NCI-H146 treated with DMSO at 0.1 percent for 48 hours (cell line): ENCODE measurements around the gene PRKAG2.

ENCODE experiments used
- DNase-seq: peaks from one replicate; lab custom pipeline; 2025; ENCODE audit not compliant: unreplicated experiment; lab: John Stamatoyannopoulos, UW

PRKAG2 gene

GRCh38 chr7:151683615-151684407 lies 193.1 kb downstream of the PRKAG2 start:
- no peak for DNase-seq

- no peak for DNase-seq
Observed at GRCh38 chr7:151682831-151683614, 193.9 kb downstream of the PRKAG2 start.

- no peak for DNase-seq
Observed at GRCh38 chr7:151681726-151682125, 195.2 kb downstream of the PRKAG2 start.

- no peak for DNase-seq
Observed at GRCh38 chr7:151680810-151681209, 196.1 kb downstream of the PRKAG2 start.

GRCh38 chr7:151679881-151680612 lies 196.9 kb downstream of the PRKAG2 start:
- no peak for DNase-seq

GRCh38 chr7:151679071-151679708 lies 197.7 kb downstream of the PRKAG2 start:
- DNase-seq = no peak

- DNase-seq = no peak
Observed at GRCh38 chr7:151678227-151678604, 198.7 kb downstream of the PRKAG2 start.

- no peak for DNase-seq
Observed at GRCh38 chr7:151677581-151678226, 199.2 kb downstream of the PRKAG2 start.

- DNase-seq = no peak
Observed at GRCh38 chr7:151676759-151677158, 200.2 kb downstream of the PRKAG2 start.

- DNase-seq = no peak
Observed at GRCh38 chr7:151675196-151675920, 201.6 kb downstream of the PRKAG2 start.

GRCh38 chr7:151674161-151674920 lies 202.6 kb downstream of the PRKAG2 start:
- DNase-seq = no peak

- no peak for DNase-seq
Observed at GRCh38 chr7:151673216-151673615, 203.7 kb downstream of the PRKAG2 start.

GRCh38 chr7:151672716-151673115 lies 204.2 kb downstream of the PRKAG2 start:
- DNase-seq = no peak

GRCh38 chr7:151671514-151671913 lies 205.4 kb downstream of the PRKAG2 start:
- DNase-seq = no peak

GRCh38 chr7:151669762-151670161 lies 207.2 kb downstream of the PRKAG2 start:
- no peak for DNase-seq

GRCh38 chr7:151666886-151667285 lies 210.0 kb downstream of the PRKAG2 start:
- no peak for DNase-seq

- no peak for DNase-seq
Observed at GRCh38 chr7:151665368-151665767, 211.5 kb downstream of the PRKAG2 start.

GRCh38 chr7:151664268-151664667 lies 212.6 kb downstream of the PRKAG2 start:
- no peak for DNase-seq

GRCh38 chr7:151663382-151664100 lies 213.4 kb downstream of the PRKAG2 start:
- DNase-seq = no peak
